Esophagus muscularis mucosa (tissue), 3 donors: Measurements from ENCODE around the gene PIP4K2A.

ENCODE experiments used
- POLR2A ChIP-seq: fragments of 450-650 bp; IDR thresholded peaks from one replicate; pipeline ENCODE4 v1.6.1; 2017; ENCODE audit warnings: antibody characterized with exemption, moderate library complexity, mild to moderate bottlenecking, low read depth
- POLR2AphosphoS5 ChIP-seq, 2 donors: sonication (generic); formaldehyde crosslinking; IDR thresholded peaks; one replicate each; pipeline ENCODE4 v1.6.1; 2017; ENCODE audit warnings: antibody characterized with exemption in 2 of 2
- TF ChIP-seq, protein P1 (sequence below), 3 experiments: fragments of 200-600 bp in 2 of 3; fragments of 450-650 bp in 1 of 3; sonication (generic) in 2 of 3; IDR thresholded peaks; one replicate each; pipeline ENCODE4 v1.5.1; 2017 to 2019; ENCODE audit warnings: antibody characterized with exemption in 3 of 3, mild to moderate bottlenecking in 2 of 3, moderate library complexity in 1 of 3

DNA sequence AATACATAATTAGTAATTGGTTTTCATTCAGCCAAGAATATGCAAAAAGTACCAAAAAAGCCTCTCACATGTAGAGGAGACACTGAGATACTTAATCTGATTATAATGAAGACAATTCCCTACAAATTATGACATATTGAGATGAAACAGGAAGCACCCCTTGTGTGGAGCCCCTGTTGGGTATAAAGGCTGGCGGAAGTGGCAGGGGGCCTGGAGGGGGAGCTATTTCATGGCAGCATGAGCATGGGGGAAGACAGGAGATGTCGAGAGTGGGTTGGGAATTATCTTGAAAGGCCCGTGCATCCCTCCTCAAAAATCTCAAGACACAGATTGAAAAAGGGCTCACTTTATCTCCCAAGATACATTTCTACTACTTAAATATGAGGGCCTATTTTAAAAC lies 96.9 kb downstream of the PIP4K2A start:
- no peak for TF ChIP-seq POLR2AphosphoS5 (IDR thresholded peaks at IDR 0.05)
- TF ChIP-seq, protein P1, sequence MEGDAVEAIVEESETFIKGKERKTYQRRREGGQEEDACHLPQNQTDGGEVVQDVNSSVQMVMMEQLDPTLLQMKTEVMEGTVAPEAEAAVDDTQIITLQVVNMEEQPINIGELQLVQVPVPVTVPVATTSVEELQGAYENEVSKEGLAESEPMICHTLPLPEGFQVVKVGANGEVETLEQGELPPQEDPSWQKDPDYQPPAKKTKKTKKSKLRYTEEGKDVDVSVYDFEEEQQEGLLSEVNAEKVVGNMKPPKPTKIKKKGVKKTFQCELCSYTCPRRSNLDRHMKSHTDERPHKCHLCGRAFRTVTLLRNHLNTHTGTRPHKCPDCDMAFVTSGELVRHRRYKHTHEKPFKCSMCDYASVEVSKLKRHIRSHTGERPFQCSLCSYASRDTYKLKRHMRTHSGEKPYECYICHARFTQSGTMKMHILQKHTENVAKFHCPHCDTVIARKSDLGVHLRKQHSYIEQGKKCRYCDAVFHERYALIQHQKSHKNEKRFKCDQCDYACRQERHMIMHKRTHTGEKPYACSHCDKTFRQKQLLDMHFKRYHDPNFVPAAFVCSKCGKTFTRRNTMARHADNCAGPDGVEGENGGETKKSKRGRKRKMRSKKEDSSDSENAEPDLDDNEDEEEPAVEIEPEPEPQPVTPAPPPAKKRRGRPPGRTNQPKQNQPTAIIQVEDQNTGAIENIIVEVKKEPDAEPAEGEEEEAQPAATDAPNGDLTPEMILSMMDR (IDR thresholded peaks at IDR 0.05), result no peak
- no peak for TF ChIP-seq POLR2A
